Retina (tissue), 1 donor: ENCODE data around the gene ZHX3.

ENCODE experiments used
- DNase-seq: peaks from one replicate; pipeline ENCODE4 v3.0.0-alpha.2; 2016

Gene ZHX3

DNA sequence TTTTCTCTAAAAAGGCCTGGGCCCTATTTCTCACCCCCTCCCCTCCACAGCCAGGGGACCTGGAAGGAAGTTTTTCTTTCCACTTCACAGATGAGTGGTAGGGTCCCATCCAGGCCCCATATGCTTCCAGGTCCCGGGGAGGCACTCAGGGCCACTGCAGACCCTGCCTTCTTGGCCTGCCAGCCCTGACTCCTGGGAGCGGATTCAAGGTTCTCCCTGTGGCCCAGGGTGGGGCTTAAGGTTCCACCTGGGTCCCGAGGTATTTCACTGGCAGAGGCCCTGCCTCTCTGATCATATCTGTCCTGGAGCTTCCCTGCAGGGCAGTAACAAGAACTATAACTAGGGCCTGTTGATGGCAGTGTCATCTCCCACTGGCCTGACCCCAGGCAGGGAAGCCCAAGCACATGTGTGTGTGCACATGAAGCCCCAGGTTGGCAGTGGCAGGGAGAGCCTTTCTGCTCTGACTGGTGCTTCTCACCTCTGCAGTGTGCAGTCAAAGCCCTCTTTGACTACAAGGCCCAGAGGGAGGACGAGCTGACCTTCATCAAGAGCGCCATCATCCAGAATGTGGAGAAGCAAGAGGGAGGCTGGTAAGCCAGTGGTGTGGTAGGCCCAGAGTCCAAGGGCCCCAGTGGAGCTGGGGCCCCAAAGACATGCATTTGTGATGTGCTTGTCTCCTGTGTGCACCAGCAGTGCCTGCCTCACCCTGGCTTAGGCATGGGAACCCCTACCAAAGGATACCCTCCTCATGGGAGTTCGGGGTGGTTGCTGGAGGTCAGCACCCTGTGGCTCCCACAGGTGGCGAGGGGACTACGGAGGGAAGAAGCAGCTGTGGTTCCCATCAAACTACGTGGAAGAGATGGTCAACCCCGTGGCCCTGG, 149.0 kb downstream of the ZHX3 start:
- DNase-seq = no peak

DNA sequence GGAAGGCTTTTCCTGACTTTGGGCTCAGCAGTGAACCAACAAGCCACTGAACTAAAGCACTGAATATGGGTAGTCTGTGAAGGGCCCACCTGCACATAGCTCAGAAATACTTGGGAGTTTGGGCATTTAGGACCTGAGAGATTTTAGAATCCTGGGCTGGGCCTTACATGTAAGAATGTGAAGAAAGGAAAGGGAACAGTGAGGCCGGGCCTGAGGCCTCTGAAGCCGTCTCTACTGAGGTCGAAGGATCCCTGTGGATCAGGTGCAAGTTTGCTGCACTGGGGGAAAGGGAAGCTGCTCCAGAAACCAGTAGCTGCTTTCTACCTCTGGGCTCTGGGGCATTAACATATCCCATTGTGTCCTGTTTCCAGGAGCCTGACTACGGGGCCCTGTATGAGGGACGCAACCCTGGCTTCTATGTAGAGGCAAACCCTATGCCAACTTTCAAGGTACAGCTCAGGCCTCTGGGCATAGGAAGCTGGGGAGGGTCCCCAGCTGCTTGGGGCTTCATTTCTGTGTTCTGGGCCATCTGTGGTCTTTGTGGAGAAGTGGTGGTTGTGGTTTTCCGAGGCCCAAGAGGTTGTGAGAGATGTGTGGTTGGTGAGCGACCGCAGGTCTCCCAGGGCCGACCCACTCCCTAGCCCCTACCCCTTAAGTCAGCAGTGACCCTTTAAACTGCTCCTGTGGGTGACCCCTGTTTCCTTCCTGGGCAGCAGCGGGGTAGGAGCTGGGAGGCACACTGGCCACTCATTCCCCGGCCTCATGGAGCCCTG, 149.9 kb downstream of the ZHX3 start:
- no peak for DNase-seq

DNA sequence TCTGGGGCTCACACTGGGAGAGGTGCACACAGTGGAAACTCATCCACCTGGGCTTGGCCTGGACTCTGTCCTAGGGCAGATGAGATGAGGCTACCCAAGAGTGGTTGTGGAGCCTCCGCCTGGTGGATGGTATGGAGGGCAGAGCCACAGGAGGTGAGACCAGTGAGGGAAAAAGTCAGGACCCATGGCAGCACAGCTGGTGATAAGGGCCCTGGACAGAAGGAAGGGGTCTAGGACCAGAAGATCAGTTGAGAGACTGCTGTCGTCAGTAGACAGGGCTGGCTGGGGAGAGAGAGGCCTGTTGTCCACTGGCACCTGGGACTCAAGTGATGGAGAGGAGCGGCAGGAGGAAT, 150.4 kb downstream of the ZHX3 start:
- DNase-seq = no peak

DNA sequence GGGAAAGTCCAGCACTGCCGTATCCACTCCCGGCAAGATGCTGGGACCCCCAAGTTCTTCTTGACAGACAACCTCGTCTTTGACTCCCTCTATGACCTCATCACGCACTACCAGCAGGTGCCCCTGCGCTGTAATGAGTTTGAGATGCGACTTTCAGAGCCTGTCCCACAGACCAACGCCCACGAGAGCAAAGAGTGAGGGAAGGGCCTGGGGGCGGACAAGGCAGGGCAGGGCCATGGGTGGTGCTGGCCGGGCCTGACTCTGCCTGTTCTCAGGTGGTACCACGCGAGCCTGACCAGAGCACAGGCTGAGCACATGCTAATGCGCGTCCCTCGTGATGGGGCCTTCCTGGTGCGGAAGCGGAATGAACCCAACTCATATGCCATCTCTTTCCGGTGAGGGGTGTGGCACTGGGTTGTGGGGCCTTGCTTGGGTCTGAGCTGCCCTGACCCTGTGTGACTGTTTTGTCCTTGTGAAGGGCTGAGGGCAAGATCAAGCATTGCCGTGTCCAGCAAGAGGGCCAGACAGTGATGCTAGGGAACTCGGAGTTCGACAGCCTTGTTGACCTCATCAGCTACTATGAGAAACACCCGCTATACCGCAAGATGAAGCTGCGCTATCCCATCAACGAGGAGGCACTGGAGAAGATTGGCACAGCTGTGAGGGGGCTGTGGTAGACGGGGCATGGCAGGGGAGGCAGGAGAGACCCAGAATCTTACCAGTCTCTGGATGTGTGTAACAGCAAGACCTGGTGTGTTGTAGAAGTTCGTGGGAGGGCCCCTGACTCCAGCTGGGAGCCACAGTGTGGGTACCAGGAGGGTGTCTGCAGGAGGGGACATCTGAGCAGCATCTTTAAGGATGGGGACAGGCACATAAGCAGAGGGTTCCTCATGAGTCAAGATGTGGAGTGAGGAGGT, 151.1 kb downstream of the ZHX3 start:
- no peak for DNase-seq

DNA sequence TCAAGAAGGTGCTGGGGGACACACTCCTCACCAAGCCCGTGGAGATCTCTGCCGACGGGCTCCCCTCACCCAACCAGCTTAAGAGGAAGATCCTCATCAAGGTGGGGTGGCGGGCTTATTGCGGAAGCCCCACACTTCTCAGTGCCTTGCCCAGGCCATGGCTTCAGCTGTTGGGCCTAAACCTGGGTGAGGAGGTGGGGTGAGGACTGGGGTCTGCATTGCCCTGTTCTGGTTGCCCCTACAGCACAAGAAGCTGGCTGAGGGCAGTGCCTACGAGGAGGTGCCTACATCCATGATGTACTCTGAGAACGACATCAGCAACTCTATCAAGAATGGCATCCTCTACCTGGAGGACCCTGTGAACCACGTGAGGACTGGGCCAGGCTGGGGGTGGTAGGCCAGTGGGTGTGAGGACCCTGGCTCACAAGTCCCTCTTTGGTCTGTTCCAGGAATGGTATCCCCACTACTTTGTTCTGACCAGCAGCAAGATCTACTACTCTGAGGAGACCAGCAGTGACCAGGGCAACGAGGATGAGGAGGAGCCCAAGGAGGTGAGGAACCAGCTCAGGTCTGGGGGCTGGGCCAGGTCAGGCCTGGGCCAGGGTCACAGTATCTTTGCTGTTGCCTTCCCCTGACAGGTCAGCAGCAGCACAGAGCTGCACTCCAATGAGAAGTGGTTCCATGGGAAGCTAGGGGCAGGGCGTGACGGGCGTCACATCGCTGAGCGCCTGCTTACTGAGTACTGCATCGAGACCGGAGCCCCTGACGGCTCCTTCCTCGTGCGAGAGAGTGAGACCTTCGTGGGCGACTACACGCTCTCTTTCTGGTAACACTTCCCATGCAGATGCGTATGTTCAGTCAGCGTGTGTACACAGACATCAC, 152.3 kb downstream of the ZHX3 start:
- no peak for DNase-seq

DNA sequence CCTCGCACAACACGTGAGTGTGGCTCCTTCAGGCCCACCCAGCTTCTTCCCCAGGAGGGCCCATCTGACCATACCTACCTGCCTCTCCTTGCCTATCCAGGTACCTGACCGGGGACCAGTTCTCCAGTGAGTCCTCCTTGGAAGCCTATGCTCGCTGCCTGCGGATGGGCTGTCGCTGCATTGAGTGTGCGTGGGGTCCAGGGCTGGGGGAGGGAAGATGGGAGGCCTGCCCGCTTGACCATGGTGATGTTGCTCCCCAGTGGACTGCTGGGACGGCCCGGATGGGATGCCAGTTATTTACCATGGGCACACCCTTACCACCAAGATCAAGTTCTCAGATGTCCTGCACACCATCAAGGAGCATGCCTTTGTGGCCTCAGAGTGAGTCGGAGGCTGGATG, 153.7 kb downstream of the ZHX3 start:
- DNase-seq = no peak

DNA sequence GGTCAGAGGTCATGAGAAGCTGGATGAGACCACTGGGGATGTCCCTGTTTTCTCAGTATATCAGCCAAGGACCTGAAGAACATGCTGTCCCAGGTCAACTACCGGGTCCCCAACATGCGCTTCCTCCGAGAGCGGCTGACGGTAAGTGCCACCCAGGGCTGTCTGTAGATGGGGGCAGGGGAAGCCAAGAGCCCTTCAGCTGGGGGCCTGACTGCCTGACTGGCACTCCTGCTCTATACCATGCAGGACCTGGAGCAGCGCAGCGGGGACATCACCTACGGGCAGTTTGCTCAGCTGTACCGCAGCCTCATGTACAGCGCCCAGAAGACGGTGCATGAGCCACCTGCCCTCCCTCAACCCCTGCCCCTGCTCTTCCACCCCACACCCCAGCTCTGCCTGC, 155.1 kb downstream of the ZHX3 start:
- no peak for DNase-seq

DNA sequence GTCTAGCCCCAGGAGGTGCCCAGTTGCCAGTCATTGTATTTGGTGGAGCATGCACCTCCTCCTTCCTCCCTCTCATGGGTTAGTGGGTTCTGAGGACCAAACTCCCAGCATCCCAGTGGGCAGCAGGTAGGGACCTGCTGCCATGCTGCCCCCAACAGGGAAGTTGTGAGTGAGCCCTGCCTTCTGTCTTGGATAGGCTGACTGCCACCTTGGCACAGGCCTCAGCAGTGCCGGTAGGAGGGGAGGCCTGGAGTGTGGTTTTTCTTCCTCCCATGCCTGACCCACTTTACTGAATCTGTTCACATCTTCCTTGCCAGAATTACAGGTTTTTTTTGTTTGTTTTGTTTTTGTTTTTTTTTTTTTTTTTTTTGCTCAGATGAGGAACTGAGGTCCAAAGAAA, 155.6 kb downstream of the ZHX3 start:
- no peak for DNase-seq

DNA sequence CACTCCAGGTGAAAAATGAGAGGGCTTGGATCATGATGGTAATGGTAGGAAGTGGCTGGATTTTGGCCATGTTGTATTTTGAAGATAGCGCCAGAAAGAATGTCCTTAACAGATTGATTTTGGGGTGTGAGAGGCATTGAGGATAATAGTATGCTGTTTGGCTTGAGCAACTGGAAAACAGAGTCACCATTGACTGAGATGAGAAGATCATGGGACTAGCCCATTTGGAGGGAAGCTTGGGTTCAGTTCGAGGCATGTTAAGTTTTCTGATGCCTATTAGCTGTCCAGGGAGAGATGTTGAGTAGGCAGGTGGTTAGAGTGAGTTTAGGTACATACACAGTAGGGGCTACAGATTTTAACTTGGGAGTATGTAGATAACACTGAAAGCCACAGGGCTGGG, 156.8 kb downstream of the ZHX3 start:
- no peak for DNase-seq

DNA sequence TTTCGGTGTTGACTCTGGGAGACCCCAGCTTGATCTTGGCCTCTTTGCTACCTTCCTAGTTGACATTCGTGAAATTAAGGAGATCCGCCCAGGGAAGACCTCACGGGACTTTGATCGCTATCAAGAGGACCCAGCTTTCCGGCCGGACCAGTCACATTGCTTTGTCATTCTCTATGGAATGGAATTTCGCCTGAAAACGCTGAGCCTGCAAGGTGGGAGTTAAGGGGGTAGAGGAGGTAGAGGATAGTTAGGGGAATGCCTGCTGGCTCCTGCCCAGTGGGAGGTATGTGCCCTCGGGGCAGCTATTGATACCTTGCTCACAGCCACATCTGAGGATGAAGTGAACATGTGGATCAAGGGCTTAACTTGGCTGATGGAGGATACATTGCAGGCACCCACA, 158.0 kb downstream of the ZHX3 start:
- DNase-seq = no peak

DNA sequence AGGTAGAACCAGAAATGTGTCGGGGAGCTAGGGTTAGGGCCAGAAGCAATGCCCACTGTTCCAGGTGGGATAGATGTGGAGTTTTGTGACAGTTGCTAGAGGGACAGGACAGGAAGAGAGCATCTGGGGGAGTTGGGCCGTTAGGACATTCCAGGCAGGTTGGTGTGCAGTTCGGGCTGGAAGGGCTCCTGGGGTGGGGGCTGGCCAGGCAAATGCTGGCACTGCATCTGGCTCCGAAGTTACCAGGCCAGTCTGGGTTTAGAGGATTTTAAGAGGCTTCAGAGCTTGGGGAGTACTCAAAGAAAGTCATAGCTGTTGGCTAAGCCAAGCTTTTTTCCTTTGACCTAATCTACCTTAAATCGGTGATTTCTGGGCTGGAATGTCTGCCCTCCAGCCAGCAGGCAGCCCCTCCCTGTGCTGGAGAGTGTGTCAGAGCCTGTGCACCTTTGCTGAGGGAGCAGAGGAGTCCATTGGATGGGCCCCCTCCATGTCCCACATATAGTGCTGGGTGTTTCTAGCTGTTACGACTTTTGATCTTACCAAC, 159.4 kb downstream of the ZHX3 start:
- DNase-seq = no peak

DNA sequence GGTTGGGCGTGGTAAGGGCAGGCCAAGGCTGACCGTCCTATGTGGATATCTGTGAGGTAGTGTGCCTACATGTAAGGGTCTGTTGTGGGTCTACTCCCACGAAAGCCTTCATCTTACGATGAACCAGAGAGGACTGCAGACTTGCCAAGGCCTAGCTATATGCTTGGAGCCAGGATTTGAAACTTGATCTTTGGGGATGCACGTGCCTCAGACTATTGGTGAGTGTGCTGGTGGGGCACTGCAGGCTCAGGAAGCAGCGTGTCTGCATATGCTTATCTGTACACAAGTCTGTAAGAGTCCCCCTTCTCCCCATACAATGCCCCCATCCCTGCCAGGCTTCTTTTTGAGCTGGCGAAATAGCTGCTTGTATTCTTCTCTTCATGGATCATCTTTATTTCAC, 162.3 kb downstream of the ZHX3 start:
- no peak for DNase-seq

DNA sequence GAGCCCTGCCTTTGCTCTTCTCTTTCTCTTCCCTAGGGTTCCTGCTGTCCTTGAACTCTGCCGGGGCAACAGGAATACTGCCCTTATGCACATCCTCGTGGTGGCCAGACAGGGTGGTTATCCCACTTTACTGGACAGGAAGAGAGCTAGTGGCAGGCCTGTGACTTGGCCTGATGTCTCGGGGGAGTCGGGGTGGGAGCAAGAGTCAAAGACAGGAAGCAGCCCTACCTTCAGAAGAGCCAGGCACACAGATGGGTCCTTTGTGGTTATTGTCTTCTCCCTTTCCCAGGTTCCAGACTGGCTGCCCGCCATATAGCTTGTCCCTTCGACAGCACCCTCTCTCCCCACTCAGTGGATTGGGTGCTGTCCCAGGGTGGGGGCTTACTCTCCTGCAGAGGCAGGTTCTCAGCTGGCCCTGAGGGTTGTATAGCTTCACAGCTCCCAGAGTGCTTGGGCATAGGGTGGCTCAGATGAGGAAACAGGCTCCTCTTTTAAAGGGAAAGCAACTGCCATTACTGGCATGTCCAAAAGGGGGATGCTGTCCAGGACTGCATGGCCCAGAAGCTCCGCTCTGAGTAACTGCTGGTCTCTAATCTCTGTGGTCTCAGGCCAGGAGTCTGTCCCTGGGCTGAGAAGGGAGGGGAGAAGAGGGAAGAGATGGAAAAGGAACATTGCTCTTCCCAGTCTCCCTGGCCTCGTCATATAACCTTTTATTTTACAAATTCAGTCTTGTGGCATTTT, 162.9 kb downstream of the ZHX3 start:
- DNase-seq = no peak

DNA sequence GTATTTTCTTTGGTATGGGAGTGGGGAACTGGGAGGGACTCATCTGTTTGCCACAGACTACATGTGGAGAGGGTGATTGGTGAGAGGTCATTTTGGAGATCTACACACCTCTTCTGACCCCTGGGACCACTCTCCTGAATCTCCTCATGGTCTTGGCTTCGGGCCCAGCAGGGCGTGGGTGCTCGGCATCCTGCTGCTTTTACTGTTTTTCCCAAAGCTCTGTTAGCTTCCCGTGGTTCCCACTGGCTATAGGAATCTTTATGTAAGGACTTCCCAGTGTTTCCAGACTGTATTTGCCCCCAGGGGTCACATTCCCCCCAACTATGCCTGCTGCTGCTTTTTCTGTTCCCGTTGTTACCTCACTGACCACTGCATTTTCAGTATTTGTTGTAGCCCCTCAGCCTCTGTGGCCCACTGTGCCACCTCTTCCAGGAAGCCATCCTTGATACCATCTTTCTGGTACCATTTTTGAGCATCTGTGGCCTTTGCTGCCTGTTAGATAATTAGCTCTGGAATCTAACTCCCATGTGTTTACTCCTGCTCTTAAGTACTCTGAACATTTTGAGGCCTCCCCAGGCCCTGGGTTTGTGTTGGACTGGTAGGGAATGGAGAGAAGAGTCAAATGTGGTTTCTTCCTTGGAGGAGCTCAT, 165.3 kb downstream of the ZHX3 start:
- DNase-seq = no peak

DNA sequence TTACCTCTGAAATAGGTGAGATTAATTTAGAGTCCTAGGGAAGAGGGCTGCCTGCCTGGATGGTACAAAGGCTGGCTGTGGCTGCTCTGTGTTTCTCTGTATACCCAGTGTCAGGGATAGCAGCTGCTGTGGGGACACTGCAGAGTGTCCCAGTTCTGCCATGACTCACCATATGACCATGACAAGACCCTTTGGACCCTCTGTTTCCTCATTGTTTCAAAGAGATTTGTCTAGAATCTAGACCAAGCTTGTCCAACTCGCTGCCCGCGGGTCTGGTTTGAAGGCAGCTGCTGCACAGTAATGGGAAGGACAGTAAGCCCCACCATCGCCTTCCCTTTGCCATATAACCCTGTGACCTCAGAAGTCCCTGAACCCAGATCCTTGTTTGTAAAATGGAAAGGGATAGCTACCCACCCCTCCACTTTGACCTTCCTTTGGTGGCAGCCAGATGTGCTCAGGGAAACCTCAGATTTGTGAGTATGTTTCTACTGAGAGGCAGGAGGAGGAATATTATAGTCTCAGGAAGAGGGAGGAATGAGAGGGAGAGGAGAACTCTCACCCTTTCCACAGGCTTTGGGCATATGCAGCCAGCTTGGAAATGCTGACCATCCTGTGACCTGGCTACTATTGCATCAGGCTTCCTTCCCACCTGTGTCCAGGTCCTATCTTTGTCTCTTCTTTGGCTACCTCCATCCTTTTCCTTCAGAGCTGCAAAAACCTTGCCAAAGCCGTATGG, 166.2 kb downstream of the ZHX3 start:
- DNase-seq = peak; percentile 30

DNA sequence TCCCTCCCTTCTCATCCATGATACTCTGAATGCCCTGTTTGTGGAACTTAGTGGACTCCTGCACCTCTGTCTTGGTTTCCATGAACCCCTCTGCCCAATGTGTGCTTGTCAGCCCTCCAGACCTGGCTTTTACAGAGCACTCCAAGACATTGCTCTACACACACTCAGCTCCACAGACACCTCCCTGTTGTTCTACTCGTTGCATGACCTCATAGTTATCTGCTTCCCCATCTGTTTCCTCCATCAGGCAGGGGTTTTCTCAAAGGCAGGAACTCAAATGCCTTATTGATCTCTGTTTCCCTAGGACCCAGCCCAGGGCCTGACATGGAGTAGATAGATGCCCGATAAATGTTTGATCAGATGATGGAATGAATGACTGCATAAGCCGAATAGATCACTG, 166.9 kb downstream of the ZHX3 start:
- DNase-seq = peak; percentile 41

DNA sequence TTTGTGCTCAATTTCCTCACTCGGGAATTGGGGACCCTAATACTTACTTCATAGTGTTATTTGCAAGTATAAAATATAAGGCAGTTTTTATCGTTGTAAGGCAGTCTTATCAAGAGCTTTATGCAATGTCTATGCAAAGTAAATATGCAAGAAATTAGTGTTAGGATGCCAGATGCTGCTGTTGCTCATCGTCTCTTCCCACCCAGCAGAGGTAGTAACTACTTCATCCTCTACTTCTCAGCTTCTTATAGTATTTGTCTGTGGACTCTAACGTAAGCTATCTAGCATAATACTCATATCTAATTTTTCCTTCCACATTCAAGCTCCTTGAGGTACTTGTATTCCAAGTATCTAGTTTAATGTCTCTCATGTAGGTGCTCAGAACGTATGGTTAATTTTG, 168.6 kb downstream of the ZHX3 start:
- no peak for DNase-seq

DNA sequence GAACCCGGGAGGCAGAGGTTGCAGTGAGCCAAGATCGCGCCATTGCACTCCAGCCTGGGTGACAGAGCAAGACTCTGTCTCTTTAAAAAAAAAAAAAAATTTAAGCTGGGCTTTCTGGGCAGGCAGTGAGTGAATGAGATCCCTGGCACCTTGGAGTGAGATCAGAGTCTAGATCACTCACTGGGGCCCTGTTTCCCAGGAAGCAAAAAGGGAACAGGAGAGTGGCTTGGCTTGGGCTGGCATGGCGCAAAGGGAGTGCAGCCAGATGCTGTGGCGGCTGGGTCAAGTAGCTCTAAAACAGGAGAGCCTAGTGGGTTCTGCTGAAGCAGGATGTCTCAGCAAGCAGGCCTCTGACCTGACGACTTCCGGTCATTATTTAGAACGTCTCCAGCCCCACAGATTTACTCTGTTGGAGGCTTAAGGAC, 169.8 kb downstream of the ZHX3 start:
- DNase-seq = no peak

DNA sequence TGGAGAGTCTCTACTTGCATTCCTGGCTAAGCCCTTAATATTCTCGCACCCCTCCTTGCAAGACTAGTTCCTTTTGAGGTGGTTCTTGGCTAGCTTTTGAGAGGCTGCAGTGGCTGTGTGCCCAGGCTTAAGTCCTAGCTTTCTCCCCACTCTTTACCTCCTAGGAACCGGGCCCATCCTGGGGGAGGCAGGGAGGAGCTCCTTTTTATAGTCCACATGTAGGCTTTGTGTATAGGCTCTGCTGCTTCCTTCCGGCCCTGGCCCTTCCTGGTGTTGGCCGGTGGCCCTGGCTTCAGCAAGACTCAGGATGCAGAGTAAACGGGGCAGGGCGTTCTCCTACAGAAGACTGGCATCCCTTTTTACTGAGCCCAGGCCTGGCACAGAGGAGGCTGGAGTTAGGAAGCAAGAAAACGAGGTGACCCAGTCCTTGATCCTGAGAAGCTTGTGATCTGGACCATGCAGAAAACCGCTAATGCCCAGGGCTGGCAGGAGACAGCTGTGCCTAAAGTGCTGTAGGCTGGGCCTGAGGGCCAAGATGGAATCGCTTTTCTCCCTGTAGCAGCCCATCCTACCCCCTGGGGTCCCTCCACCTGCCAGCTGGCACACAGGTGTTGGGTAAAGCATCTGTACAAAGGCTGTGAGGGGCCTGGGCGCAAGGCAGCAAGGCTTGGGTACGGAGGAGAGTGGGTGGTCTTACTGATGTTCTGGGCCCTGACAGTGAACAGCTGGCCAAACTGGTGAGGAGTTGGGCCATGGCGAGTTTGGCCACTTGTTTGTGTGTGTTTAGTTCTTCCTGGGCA, 171.5 kb downstream of the ZHX3 start:
- DNase-seq = no peak
